ENCODE results near the gene NFATC2. TPM values are rescaled to one million over a fixed set of nuclear protein-coding genes. Genes with fewer than 3 reads are reported as not detected.

The NFATC2 gene
- total and polyA plus RNA-seq, 4 donors, result 2.5 to 4.6 (median 3.0) TPM

DNA sequence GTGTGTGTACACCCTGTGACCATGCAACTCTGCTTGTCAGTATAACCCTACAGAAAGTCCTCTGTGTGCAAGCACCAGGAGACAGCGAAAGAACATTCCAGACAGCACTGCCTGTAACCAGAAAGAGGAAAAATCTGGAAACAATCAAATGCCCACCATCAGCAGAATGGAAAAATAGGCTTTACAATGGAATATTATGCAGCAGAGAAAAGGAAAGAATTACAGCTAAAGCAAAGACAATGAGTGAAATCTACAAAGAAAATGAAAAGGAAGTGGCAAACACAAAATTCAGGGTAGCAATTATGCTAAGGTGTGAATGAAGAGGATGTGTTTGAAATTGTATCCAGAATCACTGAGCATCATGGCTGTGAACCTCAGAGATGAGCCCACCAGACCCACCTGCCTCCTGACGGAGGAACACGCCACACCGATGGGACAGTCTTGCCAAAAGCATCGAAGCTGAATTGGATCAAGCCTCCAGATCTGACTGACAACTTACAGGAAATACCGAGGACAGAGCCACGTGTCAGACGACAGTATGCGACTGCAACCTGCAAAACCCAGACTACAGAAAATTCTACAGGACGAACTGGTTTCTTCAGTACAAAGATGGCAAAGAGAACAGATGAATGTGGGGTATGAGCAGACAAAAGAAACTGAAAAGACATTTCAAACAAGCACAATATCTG, 133.2 kb downstream of the NFATC2 start:
- Histone ChIP-seq H3K4me3 (ENCODE audit: low read depth, low read length) (no peak overlapping the region), H3K4me1 (ENCODE audit: control insufficient read depth, insufficient read depth, low read length) (peaks cover 20% of the 10 kb centered on the region), H3K27ac (ENCODE audit: low read depth, low read length) (no peak overlapping the region), H3K27me3 (ENCODE audit: control insufficient read depth, insufficient read depth, low read length) (no peaks in the 10 kb centered on the region), H3K36me3 (ENCODE audit: control insufficient read depth, insufficient read depth, low read length) (no peaks in the 10 kb centered on the region), H3K9me3 (ENCODE audit: control insufficient read depth, insufficient read depth, low read length) (no peaks in the 10 kb centered on the region)
- DNase-seq (ENCODE audit: low read depth in 4 of 6, low spot score in 6 of 6), result no peak
- WGBS (ENCODE audit: insufficient coverage), result 69% methylated on average over 4 of the region's 10 CpGs

DNA sequence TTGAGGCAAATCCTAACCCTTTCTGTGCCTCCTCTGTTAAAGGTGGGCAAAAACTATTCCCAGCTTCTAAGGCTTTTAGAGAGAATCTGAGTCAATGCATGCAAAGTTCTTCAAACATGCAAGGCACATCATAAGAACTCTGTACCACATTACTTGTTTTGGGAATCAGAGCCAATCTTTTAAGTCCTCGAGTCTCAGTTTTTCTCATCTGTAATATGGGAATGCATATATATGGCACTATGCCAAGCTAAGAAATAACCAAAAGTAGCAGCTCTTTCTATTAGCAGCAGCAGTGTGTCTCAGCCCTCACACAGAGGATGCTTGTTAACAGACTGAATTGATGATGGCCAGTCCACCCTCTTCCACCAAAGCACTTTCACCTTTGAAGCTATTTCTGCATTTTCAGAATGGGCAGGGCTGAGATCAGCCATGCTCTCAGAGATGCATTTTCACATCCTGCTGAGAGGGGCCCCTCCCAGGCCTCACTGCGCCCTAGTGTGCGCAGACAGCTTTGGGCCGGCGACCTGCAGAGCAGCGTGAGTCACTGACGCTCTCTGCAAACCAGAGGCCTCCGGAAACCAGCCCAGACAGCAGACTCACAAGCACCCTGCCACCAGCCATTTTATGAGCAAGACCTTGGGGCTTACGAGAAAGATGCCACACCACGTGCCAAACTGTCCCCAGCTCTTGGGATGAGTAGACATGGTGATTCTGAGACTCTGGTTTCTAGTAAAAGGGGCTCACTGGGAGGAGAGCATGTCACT, 138.0 kb downstream of the NFATC2 start:
- no peaks in the 10 kb centered on the region for H3K36me3 ChIP-seq (ENCODE audit: control insufficient read depth, insufficient read depth, low read length)
- no peaks in the 10 kb centered on the region for H3K9me3 ChIP-seq (ENCODE audit: control insufficient read depth, insufficient read depth, low read length)
- H3K27ac ChIP-seq (ENCODE audit: low read depth, low read length), result no peak overlapping the region
- no peaks in the 10 kb centered on the region for H3K27me3 ChIP-seq (ENCODE audit: control insufficient read depth, insufficient read depth, low read length)
- no peaks in the 10 kb centered on the region for H3K4me1 ChIP-seq (ENCODE audit: control insufficient read depth, insufficient read depth, low read length)
- no peak overlapping the region for H3K4me3 ChIP-seq (ENCODE audit: low read depth, low read length)
- no peak for DNase-seq (ENCODE audit: low read depth in 4 of 6, low spot score in 6 of 6)
- 85% methylated on average over 7 of the region's 10 CpGs for WGBS (ENCODE audit: insufficient coverage)

GRCh38 chr20:51403466-51404220, 138.9 kb downstream of the NFATC2 start:
- Histone ChIP-seq H3K27ac (ENCODE audit: low read depth, low read length) (no peak overlapping the region), H3K9me3 (ENCODE audit: control insufficient read depth, insufficient read depth, low read length) (no peaks in the 10 kb centered on the region), H3K27me3 (ENCODE audit: control insufficient read depth, insufficient read depth, low read length) (no peaks in the 10 kb centered on the region), H3K4me3 (ENCODE audit: low read depth, low read length) (no peak overlapping the region), H3K4me1 (ENCODE audit: control insufficient read depth, insufficient read depth, low read length) (no peaks in the 10 kb centered on the region), H3K36me3 (ENCODE audit: control insufficient read depth, insufficient read depth, low read length) (no peaks in the 10 kb centered on the region)
- no peak for DNase-seq (ENCODE audit: low read depth in 4 of 6, low spot score in 6 of 6)
- WGBS (ENCODE audit: insufficient coverage), result 95% methylated on average over 8 of the region's 9 CpGs

DNA sequence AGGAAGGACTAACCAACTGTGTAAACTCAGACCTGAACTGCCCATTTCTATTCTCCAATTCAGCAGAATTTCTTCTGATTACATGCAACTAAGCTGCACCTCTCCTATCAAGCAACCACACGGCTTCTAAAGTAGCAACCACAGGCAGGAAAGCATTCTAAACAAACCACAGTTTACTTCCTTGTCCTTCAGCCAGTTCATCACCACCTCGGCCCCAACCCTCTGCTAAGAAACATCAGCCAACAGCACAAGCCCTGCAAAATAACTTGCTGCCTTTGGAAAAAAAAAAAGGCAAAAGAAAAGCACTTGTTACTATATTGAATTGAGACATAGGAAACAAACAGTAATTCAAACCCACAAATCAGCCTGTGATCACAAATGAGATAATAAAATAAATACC, 140.3 kb downstream of the NFATC2 start:
- WGBS (ENCODE audit: insufficient coverage), result 75% methylated on average over 1 of the region's 2 CpGs
- DNase-seq (ENCODE audit: low read depth in 4 of 6, low spot score in 6 of 6), result no peak
- Histone ChIP-seq H3K4me1 (ENCODE audit: control insufficient read depth, insufficient read depth, low read length) (peaks cover 10% of the 10 kb centered on the region), H3K9me3 (ENCODE audit: control insufficient read depth, insufficient read depth, low read length) (no peaks in the 10 kb centered on the region), H3K27ac (ENCODE audit: low read depth, low read length) (no peak overlapping the region), H3K27me3 (ENCODE audit: control insufficient read depth, insufficient read depth, low read length) (no peaks in the 10 kb centered on the region), H3K36me3 (ENCODE audit: control insufficient read depth, insufficient read depth, low read length) (no peaks in the 10 kb centered on the region), H3K4me3 (ENCODE audit: low read depth, low read length) (no peak overlapping the region)

GRCh38 chr20:51401496-51401895, 141.0 kb downstream of the NFATC2 start:
- H3K4me1 ChIP-seq (ENCODE audit: control insufficient read depth, insufficient read depth, low read length), result peaks cover 17% of the 10 kb centered on the region

GRCh38 chr20:51400051-51400926, 142.2 kb downstream of the NFATC2 start:
- 91% methylated on average over 12 of the region's 17 CpGs for WGBS (ENCODE audit: insufficient coverage)
- no peaks in the 10 kb centered on the region for H3K27me3 ChIP-seq (ENCODE audit: control insufficient read depth, insufficient read depth, low read length)
- H3K36me3 ChIP-seq (ENCODE audit: control insufficient read depth, insufficient read depth, low read length), result no peaks in the 10 kb centered on the region
- DNase-seq (ENCODE audit: low read depth in 4 of 6, low spot score in 6 of 6), result no peak
- H3K4me1 ChIP-seq (ENCODE audit: control insufficient read depth, insufficient read depth, low read length), result peaks cover 19% of the 10 kb centered on the region
- no peaks in the 10 kb centered on the region for H3K9me3 ChIP-seq (ENCODE audit: control insufficient read depth, insufficient read depth, low read length)
- H3K27ac ChIP-seq (ENCODE audit: low read depth, low read length), result no peak overlapping the region
- H3K4me3 ChIP-seq (ENCODE audit: low read depth, low read length), result no peak overlapping the region

More at GRCh38 chr20:51401496-51401895, 141.0 kb downstream of the NFATC2 start:
- DNase-seq (ENCODE audit: low read depth in 4 of 6, low spot score in 6 of 6), result no peak
- WGBS (ENCODE audit: insufficient coverage), result no CpG with 5 or more reads among the region's 4 CpGs
- H3K4me3 ChIP-seq (ENCODE audit: low read depth, low read length), result no peak overlapping the region
- H3K27ac ChIP-seq (ENCODE audit: low read depth, low read length), result no peak overlapping the region
- H3K27me3 ChIP-seq (ENCODE audit: control insufficient read depth, insufficient read depth, low read length), result no peaks in the 10 kb centered on the region
- no peaks in the 10 kb centered on the region for H3K36me3 ChIP-seq (ENCODE audit: control insufficient read depth, insufficient read depth, low read length)
- H3K9me3 ChIP-seq (ENCODE audit: control insufficient read depth, insufficient read depth, low read length), result no peaks in the 10 kb centered on the region

- Histone ChIP-seq H3K4me3 (ENCODE audit: low read depth, low read length) (no peak overlapping the region), H3K27ac (ENCODE audit: low read depth, low read length) (no peak overlapping the region), H3K9me3 (ENCODE audit: control insufficient read depth, insufficient read depth, low read length) (no peaks in the 10 kb centered on the region), H3K4me1 (ENCODE audit: control insufficient read depth, insufficient read depth, low read length) (peaks cover 19% of the 10 kb centered on the region), H3K27me3 (ENCODE audit: control insufficient read depth, insufficient read depth, low read length) (no peaks in the 10 kb centered on the region), H3K36me3 (ENCODE audit: control insufficient read depth, insufficient read depth, low read length) (no peaks in the 10 kb centered on the region)
- WGBS (ENCODE audit: insufficient coverage), result 92% methylated on average over 3 of the region's 6 CpGs
- DNase-seq (ENCODE audit: low read depth in 4 of 6, low spot score in 6 of 6), result no peak
Measured at GRCh38 chr20:51399006-51399890, 143.3 kb downstream of the NFATC2 start.

- WGBS (ENCODE audit: insufficient coverage), result no CpG with 5 or more reads among the region's 4 CpGs
- H3K4me1 ChIP-seq (ENCODE audit: control insufficient read depth, insufficient read depth, low read length), result peaks cover 19% of the 10 kb centered on the region
Measured at GRCh38 chr20:51398552-51398951, 144.0 kb downstream of the NFATC2 start.

More at GRCh38 chr20:51398552-51398951, 144.0 kb downstream of the NFATC2 start:
- Histone ChIP-seq H3K27me3 (ENCODE audit: control insufficient read depth, insufficient read depth, low read length) (no peaks in the 10 kb centered on the region), H3K36me3 (ENCODE audit: control insufficient read depth, insufficient read depth, low read length) (no peaks in the 10 kb centered on the region), H3K27ac (ENCODE audit: low read depth, low read length) (no peak overlapping the region), H3K4me3 (ENCODE audit: low read depth, low read length) (no peak overlapping the region), H3K9me3 (ENCODE audit: control insufficient read depth, insufficient read depth, low read length) (no peaks in the 10 kb centered on the region)
- no peak for DNase-seq (ENCODE audit: low read depth in 4 of 6, low spot score in 6 of 6)
